Measurements from ENCODE around the gene RHOJ. TPM values are rescaled to one million over a fixed set of nuclear protein-coding genes. Genes with fewer than 3 reads are reported as not detected.
"Not testable (repeated sequence)": the region's sequence is repeated elsewhere in the genome, so short reads cannot be mapped to it uniquely, and the experiment has no call there.

RHOJ gene
- total RNA-seq, 1 donor from 2014 or later = 13.3 TPM

DNA sequence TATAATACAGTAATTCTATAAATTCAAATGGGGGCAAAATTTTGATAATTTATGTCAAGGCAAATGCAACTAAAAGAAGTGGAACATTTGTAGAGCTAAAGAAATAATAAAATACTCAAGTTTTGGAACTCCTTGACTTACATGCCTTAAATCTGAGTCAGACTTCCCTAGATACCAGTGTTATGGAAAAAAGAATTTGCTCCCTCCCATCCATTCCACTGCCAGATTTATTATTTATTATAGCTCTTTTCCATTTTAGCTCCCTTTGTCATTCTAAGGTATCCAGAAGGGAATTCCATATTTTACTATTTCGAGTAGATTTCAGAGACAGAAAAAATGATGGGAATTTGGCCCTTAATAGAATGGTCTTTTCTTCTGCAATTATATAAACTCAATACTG lies 44.0 kb downstream of the RHOJ start:
- intact Hi-C loops (cut with micrococcal nuclease) = no loop called here
- ATAC-seq = peak; percentile 75
- no peak for DNase-seq

DNA sequence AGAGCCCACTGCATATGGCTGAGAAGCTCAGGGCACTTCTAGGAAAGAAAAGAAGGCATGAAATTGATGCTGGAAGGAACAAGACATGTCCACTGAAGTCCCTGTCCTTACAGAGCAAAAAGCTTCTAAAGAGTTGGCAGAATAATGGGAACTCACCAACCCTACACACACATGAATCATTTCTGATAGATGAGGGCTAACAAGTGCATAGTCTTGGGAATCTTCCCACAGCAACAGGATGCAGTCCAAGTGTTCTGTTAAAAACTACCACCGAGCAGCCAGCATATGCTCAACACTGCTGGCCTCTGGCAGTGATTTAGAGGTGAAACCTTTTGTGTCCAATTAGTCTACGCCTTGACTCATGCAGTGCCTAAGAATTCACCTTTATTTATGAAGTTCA lies 44.8 kb downstream of the RHOJ start:
- DNase-seq = no peak
- peak; percentile 89 for ATAC-seq
- intact Hi-C loops (cut with micrococcal nuclease) = no loop called here

DNA sequence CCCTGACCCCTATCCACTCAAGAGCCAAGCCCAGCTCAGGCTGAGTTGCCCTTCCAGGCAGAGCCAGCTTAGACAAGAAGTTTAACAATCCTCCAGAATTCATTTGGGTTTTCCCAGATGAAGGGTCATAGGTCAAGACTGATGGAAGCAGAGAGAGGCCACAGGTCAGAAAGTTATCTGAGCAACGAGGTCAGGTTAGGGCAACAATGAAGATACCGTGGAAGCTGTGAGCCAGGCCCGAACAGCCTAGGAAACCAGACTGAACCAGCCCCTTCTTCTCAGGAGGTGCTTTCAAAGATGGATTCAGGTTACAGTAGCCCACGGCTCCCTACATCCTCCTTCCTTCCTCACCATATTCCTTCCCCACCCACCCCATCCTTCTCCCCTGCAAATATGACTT lies 53.1 kb downstream of the RHOJ start:
- DNase-seq = no peak
- ATAC-seq = no peak
- intact Hi-C loops (cut with micrococcal nuclease) = no loop called here

DNA sequence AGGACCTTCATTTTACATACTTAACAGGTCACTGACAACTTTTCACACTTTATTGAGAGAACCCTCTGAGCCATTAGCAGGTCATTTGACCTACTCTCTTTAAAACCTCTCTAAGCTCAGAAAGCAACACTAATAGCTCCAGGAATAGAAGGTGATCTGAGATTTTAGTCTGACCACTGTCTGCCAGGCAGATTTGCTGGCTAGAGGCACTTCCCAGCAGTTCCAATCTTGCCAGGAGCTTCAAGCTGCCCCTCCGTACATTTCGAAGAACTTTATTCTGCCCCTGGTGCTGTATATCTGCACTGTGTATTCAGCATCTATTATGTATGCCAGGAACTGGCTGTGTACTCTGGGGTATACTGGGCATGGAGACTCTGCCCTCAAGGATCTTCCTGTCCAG lies 58.2 kb downstream of the RHOJ start:
- ATAC-seq = no peak
- intact Hi-C loops (cut with micrococcal nuclease) = no loop called here
- DNase-seq = no peak

DNA sequence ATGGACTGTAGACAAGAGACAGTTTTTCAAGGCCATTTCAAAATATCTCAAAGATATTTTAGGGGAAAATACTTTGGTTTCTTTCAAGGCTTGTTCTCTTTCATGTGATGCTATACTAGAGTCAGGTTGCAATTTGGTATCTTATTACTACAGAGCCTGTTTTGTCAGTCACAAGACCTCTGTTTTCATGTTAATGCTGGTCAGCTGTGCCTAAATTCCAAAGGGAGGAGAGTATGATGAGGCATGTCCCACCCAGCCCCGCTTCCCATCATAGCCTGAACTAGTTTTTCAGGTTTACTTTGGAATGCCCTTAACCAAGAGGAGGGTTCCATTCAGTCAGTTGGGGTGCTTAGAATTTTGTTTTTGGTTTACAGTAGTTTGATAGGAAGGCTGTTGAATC lies 61.9 kb downstream of the RHOJ start:
- intact Hi-C loops (cut with micrococcal nuclease) = no loop called here
- no peak for ATAC-seq

DNA sequence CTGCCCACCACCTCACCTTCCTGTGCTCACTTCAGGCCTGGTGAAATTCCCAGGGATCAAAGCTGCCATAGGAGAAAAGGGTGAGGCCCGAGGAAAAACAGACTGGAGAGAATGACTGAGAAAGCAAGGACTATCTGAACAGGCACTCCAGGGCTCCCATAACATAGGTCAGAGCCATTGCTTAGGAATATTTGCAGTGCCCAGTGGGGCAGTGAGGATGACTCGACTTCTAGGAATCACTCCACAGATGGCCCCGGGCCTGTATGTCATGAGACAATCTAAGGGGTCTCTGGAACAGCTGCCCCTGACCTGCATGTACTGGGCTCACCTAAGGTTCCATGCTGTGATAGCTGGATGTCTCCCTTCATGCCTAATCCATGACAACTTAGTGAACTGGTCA lies 62.9 kb downstream of the RHOJ start:
- intact Hi-C loops (cut with micrococcal nuclease) = no loop called here
- ATAC-seq (no peak), DNase-seq (no peak)

More for the DNA sequence above, 61.9 kb downstream of the RHOJ start:
- no peak for DNase-seq

DNA sequence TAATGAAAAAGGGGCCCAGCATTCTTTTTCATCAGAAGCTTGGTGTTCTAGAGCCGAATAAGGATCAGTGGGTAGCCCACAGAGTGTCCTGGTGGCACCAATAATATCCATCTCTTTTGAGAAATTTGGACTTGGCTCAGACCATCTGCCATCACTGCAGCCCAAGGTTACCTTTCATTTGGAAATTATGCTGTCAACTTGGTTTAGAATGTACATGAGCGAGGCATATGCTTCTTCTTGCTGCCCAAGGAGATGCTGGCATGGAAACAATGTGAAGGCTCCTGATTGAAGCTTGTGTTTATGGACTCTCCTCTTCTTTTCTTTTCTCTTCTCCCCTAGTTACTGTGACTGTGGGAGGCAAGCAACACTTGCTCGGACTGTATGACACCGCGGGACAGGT lies 64.5 kb downstream of the RHOJ start:
- no peak for DNase-seq
- no peak for ATAC-seq
- intact Hi-C loops (cut with micrococcal nuclease) = no loop called here

DNA sequence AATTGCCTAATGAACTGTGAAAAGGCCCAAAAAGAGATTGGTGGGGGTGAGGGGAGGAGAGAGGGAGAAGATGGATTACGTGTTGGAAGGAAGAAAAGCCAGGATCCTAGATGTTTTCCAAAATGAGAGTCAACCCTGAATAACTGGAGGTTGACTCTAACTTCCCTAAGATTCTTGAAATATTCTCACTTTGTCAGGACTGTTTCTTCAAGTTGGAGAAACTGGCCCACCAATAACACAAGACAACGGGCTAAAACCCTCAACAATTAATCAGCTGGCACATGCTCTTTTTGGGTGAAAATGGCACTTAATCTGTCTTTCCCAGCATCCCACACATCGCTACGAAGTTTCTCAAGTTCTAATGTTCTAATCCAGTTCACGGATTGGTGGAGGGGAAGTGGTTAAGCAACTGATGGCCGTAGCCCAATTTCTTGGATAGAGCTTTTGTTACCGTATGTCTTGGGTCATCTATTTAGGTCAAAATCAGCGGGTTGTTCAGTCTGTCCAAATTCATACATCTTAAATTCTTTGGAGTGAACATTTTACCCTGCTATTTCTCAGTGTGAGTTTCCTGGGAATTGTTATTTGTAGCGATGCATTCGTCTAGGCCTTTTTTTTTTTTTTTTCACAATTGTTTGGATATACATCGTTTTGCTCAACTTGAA lies 65.5 kb downstream of the RHOJ start:
- ATAC-seq = no peak
- intact Hi-C loops (cut with micrococcal nuclease) = no loop called here
- no peak for DNase-seq

DNA sequence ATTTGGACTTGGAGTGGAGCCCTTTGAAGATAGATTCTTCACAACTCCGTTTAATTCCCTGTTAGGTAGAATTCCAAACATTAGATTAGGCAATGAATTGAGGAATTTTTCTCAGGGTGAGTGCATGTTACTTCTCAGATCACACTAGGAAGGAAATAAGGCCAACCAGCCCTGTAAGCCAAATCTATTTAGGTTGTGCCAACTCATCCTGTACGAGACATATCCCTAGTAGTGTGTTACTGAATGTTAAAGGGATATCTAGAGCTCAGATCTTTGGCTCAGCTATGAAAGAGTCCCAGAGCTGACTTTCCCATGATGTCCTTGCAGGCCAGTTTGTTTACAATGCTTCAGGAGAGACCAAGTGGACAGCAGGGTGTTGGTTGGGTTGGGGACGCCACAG lies 68.9 kb downstream of the RHOJ start:
- intact Hi-C loops (cut with micrococcal nuclease) = no loop called here
- DNase-seq (no peak), ATAC-seq (peak; percentile 6)

DNA sequence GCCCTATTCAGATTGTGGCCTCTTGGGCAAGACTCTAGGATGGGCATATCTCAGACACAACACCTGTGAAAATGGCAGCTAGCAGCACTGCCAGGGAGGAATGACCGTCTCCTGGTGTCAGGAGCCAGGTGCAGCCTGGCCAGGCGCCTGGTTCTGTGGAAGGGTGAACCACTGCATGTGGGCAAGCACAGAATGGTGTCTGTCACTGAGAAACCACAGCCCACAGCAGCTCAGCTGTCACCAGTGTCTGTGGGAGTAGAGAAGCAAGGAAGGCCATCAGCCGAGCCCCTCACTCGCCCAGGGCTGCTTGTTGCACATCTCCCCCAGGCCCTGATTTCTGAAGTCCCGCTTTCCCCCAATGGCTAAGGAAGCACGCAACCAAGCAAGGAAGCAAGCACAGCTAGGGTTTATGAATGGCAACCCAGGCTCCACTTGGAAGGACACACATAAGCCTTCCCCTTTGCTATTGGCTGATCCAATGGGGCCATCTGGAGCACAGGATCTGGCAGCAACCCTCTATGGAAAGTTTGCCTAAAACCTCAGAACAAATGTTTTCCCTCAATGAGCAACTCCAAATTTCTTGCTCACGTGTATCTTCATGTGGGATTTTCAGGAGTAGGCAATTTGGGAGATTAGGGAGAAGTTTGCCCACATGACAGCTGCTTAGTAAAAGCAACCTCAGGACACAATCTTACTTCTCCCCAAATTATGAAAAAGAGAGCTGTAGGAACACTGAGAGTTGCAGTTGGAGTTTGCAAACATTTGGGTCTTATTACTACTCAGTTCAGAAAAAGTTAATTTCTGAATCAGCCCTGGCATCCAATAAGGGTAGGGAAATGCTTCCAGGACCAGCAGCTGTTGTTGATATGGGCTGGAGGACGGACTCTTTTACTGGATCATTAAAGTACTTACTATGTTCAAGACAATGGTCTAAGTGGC lies 69.7 kb downstream of the RHOJ start:
- intact Hi-C loops (cut with micrococcal nuclease) = no loop called here
- peak; percentile 92 for ATAC-seq
- peak; percentile 29 for DNase-seq

DNA sequence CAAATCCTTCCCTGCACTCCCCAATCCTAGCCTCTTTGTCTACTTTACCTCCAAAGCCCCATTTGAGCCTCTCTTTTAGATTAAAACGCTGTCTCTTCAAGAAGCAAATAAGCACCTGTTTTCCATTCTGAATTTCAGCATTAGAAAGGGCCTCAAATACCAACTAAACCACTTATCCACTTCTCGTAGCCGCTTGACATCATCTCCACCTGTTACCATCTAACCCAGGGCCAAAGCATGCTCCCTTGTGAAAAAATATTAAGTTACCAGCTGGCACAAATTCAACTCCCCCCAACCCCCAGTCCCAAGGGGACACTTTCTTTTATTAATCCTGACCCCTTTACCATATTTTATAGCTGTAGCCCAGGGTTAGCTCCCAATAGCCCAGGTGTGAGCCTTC lies 71.4 kb downstream of the RHOJ start:
- DNase-seq (no peak), ATAC-seq (no peak)
- intact Hi-C loops (cut with micrococcal nuclease) = loop anchor here (2.0 kb wide), 1 partner anchor 101 kb away; no protein-coding TSS in a partner anchor

DNA sequence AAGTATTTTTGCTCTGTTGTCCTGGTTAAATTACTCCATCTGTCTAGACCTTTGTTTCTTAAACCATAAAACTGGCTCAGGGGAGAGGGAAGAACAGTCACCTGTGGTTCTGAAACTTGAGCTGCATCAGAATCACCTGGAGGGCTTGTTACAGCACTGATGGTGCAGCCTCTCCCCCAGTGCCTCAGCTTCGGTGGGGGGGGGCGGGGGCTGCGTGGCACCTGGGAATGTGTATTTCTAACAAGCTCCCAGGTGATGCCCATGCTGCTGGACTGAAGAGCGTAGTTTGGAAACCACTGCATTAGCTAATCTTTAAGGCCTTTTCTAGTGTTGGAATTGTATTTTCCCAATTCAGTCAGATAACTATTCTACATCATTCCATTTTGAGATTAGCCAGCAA lies 71.8 kb downstream of the RHOJ start:
- DNase-seq (no peak), ATAC-seq (no peak)
- intact Hi-C loops (cut with micrococcal nuclease) = loop anchor here (2.0 kb wide), 1 partner anchor 101 kb away; no protein-coding TSS in a partner anchor

DNA sequence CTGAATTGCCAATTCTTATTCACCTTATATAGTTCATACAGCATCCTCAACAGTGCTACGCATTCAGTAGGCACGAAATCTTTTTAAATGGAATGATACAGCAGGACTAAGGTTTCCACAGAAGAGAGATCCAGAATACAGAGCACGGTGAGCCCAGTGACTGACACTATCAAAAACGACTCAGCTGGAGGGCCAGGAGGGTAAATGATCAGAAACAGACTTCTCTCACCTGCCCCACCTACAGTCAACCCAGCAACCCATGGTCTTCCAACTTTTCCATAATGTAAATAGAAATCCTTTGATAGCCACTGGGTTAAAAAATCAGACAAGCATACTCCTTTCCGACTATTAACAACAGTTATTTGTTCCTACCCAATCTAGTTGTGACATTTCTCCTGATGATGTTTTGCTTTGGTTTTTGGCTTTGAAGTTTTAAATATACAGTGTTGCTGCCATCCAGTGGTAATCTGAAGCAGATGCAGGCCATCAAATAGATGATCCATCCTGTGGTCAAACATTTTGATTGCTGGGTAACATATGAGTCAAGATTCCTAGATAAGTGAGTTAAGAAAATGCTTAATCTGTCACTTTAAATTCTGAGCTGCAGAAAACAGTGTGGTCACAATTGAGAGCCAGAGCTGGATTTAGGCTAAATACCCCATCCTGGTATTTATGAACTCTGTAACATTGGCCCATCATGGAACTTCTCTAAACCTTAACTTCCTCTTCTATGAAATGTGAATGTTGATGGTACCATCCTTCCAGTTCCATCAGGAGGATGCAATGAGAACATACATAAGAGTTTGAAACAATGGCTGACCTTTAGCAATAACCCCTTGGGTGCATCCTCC lies 72.5 kb downstream of the RHOJ start:
- DNase-seq (no peak), ATAC-seq (peak; percentile 19)
- intact Hi-C loops (cut with micrococcal nuclease) = loop anchor here (2.0 kb wide), 1 partner anchor 102 kb away; no protein-coding TSS in a partner anchor

DNA sequence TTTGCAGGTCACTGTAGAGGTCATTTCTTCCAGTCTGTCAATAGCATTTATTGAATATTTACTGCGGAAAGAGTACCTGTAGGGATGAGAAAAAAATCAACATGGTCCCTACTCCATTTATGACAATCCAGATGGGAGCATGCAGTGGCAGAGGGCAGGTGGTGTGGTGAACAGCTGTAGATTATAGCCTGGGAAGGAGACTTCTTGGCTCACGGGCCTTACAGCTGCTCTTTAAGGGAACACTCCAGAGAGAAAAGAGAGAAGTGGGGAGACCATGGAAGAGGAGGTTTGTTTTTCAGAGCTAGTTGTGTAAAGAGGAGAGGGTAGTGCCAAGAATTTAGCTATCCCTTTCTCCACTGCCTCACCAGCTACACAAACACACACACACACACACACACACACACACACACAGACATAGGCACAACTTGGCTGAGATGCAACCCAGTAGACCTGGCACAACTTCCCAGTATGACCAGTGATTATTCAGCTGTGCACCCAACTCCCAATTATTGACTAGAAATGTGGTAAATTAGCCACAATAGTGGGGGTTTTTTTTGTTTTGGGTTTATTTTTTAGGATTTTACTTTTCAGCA lies 73.4 kb downstream of the RHOJ start:
- DNase-seq (no peak), ATAC-seq (no peak)
- intact Hi-C loops (cut with micrococcal nuclease) = loop anchor here (2.0 kb wide), 1 partner anchor 103 kb away; no protein-coding TSS in a partner anchor

DNA sequence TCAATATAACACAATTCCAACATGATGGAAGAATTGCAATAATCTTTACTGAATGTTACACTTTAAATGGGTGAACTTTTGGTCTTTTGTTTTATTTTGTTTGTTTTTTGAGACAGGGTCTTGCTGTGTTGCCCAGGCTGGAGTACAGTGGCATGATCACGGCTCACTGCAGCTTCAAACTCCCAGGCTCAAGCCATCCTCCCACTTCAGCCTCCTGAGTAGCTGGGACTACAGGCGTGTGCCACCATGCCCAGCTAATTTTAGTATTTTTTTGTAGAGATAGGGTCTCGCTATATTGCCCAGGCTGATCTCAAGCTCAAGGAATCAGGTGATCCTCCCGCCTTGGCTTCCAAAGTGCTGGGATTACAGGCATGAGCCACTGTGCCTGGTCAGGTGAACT lies 75.7 kb downstream of the RHOJ start:
- DNase-seq; ATAC-seq; intact Hi-C loops (cut with micrococcal nuclease): not testable (repeated sequence)

DNA sequence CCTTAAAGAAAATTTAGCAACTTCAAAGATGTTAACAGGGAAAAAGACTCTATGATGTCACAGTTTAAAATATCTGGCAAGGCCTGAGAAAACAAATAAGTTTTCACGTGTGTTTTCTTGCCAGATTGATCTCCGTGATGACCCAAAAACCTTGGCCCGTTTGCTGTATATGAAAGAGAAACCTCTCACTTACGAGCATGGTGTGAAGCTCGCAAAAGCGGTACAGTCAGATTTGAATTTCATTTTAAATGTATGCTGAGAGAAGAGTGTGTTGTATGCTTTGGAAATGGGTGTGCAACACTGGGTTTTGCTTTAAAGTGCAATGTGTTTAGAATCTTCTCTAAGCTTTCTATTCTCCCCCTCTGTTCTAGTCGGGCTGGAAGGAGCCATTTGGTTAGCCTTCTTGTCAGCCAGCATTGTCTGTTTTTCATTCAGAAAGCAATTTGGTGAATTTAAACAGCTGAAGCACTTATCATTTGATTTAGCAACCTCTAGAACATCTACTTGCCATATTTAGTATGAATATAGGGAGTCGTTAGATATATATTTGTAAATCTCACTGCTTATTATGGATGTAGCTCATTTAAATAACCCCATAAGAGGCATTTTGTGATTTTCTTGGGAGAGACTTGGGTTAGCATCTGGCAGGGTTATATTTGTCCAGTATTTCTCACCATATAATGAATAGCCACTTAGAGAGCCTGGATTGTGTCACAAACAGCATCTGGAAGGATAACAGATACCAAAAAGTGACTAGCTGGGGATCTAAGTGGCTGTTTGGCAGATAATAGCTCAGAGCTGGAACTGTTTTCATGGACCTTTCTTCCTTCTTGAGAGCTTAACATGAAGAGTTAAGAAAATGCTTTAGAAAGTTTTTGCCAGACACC lies 79.0 kb downstream of the RHOJ start:
- DNase-seq (no peak), ATAC-seq (peak; percentile 65)
- intact Hi-C loops (cut with micrococcal nuclease) = no loop called here

DNA sequence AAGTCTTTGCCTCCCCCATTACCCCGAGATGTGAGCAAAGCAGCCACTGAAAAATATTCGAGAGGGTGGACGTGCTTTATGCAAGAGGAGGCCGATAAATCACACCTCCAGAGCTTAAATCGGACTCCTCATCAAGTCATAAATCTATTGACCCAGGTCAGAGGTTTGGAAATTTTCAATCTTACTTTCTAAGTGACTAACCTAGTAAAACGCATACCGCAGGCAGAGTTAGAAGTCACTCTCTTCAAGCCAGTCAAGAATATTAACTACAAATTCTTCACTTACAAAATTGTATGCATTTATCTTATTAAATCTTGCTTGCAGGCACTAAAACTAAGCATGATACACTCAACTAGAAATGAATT lies 79.6 kb downstream of the RHOJ start:
- DNase-seq (no peak), ATAC-seq (no peak)
- intact Hi-C loops (cut with micrococcal nuclease) = no loop called here

DNA sequence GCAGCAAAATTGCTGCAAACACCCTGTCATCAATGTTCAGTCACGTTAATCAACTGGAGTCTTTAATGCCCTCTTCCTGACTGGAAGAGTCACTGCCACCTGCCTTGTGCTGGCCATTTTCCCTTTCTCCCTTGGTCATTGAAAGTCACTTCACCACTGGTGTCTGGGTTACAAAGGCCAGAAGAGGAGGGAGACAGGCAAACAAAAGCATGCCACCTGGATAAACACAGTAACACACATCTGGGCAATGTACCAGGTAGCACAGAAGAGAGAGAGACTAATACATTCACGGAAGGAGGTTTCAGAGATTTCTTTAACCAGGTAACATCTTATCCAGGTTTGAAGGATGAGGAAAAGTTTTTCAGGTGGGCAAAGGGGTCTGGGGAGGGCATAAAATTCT lies 81.8 kb downstream of the RHOJ start:
- intact Hi-C loops (cut with micrococcal nuclease) = no loop called here
- DNase-seq = no peak
- no peak for ATAC-seq
